OCI-LY3 (cell line): ENCODE data around the gene MKI67.

Experiments
- CTCF ChIP-seq: fragments of 200-600, 300-600 bp; sonication (generic); IDR thresholded peaks from 2 replicates; pipeline ENCODE4 v1.5.1; 2014; ENCODE audit warnings: antibody characterized with exemption, low read length, low read depth
- EZH2phosphoT487 ChIP-seq: fragments of 200-600 bp; shearing (Covaris generic); IDR thresholded peaks from 2 replicates; pipeline ENCODE4 v1.6.1; 2018; ENCODE audit warnings: antibody characterized with exemption, mixed run types, low read depth

DNA sequence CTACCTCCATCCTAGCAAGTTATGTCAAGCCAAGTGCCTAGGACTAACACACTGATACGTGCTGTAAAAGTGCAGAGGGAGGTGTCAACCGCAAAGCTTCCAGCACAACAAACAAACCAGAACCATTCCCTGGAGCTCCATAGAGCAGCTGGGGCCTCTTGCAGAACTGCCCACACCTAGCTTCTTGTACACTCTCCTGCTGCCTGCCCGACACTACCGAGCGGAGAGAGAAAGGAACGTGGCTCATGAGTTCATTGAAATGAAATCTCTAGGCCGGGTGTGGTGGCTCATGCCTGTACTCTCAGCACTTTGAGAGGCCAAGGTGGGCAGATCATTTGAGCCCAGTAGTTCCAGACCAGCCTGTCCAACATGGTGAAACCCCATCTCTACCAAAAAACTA is 73.5 kb downstream of the MKI67 start:
- TF ChIP-seq CTCF (no peak), EZH2phosphoT487 (no peak)
